A673 (cell line): ENCODE data around the gene MED23. TPM values are rescaled to one million over a fixed set of nuclear protein-coding genes. Genes with fewer than 3 reads are reported as not detected.

Source experiments
- BruUV-seq: library from RNA; stranded (reverse); fragments of 400-500 nt; replicated peaks from 2 replicates; lab custom pipeline; 2021; lab: Mats Ljungman, UMichigan
- CTCF ChIA-PET: fragments of 300-600 bp; sonication (Branson Sonifier 250); formaldehyde crosslinking; loops from one replicate; lab custom pipeline; 2022; ENCODE audit warnings: antibody characterized with exemption; lab: Charles Lee
- POLR2A ChIA-PET: fragments of 300-600 bp; sonication (Branson Sonifier 250); formaldehyde crosslinking; loops from one replicate; lab custom pipeline; 2022; ENCODE audit warnings: antibody characterized with exemption; ENCODE audit not compliant: low non-redundant PET; lab: Charles Lee
- DNase-seq: peaks from one replicate; pipeline ENCODE4 v3.0.0-alpha.2; 2015; ENCODE audit warnings: low spot score
- H3K27ac ChIP-seq: fragments of 200-600 bp; sonication (generic); 2 replicates; pipeline ENCODE4 v1.5.1; 2016; ENCODE audit warnings: mixed run types, low read depth, mild to moderate bottlenecking, mixed read lengths, antibody characterized with exemption, low read length; ENCODE audit not compliant: poor library complexity, severe bottlenecking
- H3K27me3 ChIP-seq: fragments of 200-600 bp; sonication (generic); replicated peaks from 2 replicates; pipeline ENCODE4 v1.6.1; 2017; ENCODE audit warnings: mixed run types, low read depth, mild to moderate bottlenecking, mixed read lengths, antibody characterized with exemption, low read length; ENCODE audit not compliant: insufficient read depth, poor library complexity
- H3K36me3 ChIP-seq: fragments of 200-600 bp; sonication (generic); 2 replicates; pipeline ENCODE4 v1.6.1; 2016; ENCODE audit warnings: mixed run types, mild to moderate bottlenecking, mixed read lengths, antibody characterized with exemption, low read length; ENCODE audit not compliant: insufficient read depth, poor library complexity, severe bottlenecking
- H3K4me1 ChIP-seq: fragments of 200-600 bp; sonication (generic); 2 replicates; pipeline ENCODE4 v1.6.1; 2017; ENCODE audit warnings: mixed run types, mild to moderate bottlenecking, mixed read lengths, antibody characterized with exemption, low read length; ENCODE audit not compliant: insufficient read depth, poor library complexity, severe bottlenecking
- H3K4me3 ChIP-seq: fragments of 200-600 bp; sonication (generic); 2 replicates; pipeline ENCODE4 v1.5.1; 2016; ENCODE audit warnings: low read depth, mixed run types, mild to moderate bottlenecking, mixed read lengths, low read length; ENCODE audit not compliant: poor library complexity, severe bottlenecking
- H3K9me3 ChIP-seq: fragments of 200-600 bp; sonication (generic); 2 replicates; pipeline ENCODE4 v1.6.1; 2016; ENCODE audit warnings: mixed run types, low read depth, mild to moderate bottlenecking, mixed read lengths, antibody characterized with exemption, low read length; ENCODE audit not compliant: poor library complexity, severe bottlenecking
- CTCF ChIP-seq: fragments of 300-800, 200-600 bp; sonication (generic); conservative IDR thresholded peaks from 2 replicates; pipeline ENCODE4 v1.5.1; 2017; ENCODE audit warnings: low read depth, mild to moderate bottlenecking, antibody characterized with exemption, low read length, moderate library complexity, mixed read lengths
- EZH2 ChIP-seq: fragments of 200-600 bp; sonication (generic); IDR thresholded peaks from 2 replicates; pipeline ENCODE4 v1.6.1; 2017; ENCODE audit warnings: borderline replicate concordance, low read depth, mild to moderate bottlenecking, mixed read lengths, antibody characterized with exemption, low read length; ENCODE audit not compliant: poor library complexity, severe bottlenecking
- intact Hi-C: fragments of 100-400 bp; cut with micrococcal nuclease; formaldehyde crosslinking; loops from one replicate; pipeline ENCODE4 v1.10.0; 2022; ENCODE audit not compliant: unreplicated experiment
- total RNA-seq: library from RNA; stranded (reverse); gene quantifications from 2 replicates; pipeline ENCODE4 v1.2.3, GENCODE V29; 2021

The MED23 gene
- total RNA-seq, 1 experiment from 2014 or later: 32.3 TPM

- CTCF ChIA-PET: no interaction called here
- POLR2A ChIA-PET: no interaction called here
- intact Hi-C loops: no loop called here
- H3K9me3 ChIP-seq: no peaks in the 10 kb centered on the region
- H3K27me3 ChIP-seq: no peaks in the 10 kb centered on the region
- TF ChIP-seq CTCF: no peak
- no peak for TF ChIP-seq EZH2
- H3K4me3 ChIP-seq: no peak overlapping the region
- peaks cover 77% of the 10 kb centered on the region for H3K36me3 ChIP-seq
- no TSS peak for BruUV-seq
- H3K27ac ChIP-seq: no peak overlapping the region
- H3K4me1 ChIP-seq: no peaks in the 10 kb centered on the region
- DNase-seq: no peak
Measured at GRCh38 chr6:131613296-131613925, 14.6 kb downstream of the MED23 start.

- intact Hi-C loops: no loop called here
- peaks cover 81% of the 10 kb centered on the region for H3K36me3 ChIP-seq
- H3K27me3 ChIP-seq: no peaks in the 10 kb centered on the region
- H3K9me3 ChIP-seq: no peaks in the 10 kb centered on the region
- no peak overlapping the region for H3K4me3 ChIP-seq
- no peaks in the 10 kb centered on the region for H3K4me1 ChIP-seq
- peak; percentile 9 for DNase-seq
- TF ChIP-seq CTCF: no peak
- TF ChIP-seq EZH2: no peak
- no peak overlapping the region for H3K27ac ChIP-seq
- POLR2A ChIA-PET: no interaction called here
- BruUV-seq: no TSS peak
- CTCF ChIA-PET: interaction anchor here (0.5 to 0.7 kb wide), 2 partner anchors 18 to 544 kb away, joined by 3 to 8 read pairs; no protein-coding TSS in a partner anchor
Measured at GRCh38 chr6:131602781-131603312, 25.2 kb downstream of the MED23 start.

- POLR2A ChIA-PET: no interaction called here
- no peak for DNase-seq
- CTCF ChIA-PET: interaction anchor here (0.6 kb wide), 1 partner anchor 28 kb away, joined by 8 read pairs; no protein-coding TSS in a partner anchor
- TF ChIP-seq EZH2 (no peak), CTCF (no peak)
- Histone ChIP-seq H3K4me1 (no peaks in the 10 kb centered on the region), H3K27ac (no peak overlapping the region), H3K36me3 (peaks cover 89% of the 10 kb centered on the region), H3K4me3 (no peak overlapping the region), H3K9me3 (no peaks in the 10 kb centered on the region), H3K27me3 (no peaks in the 10 kb centered on the region)
- intact Hi-C loops: no loop called here
- no TSS peak for BruUV-seq
Measured at GRCh38 chr6:131600716-131601115, 27.3 kb downstream of the MED23 start.
